Right ventricle myocardium inferior (tissue), 1 donor: Measurements from ENCODE around the gene CRTC3. TPM values are rescaled to one million over a fixed set of nuclear protein-coding genes. Genes with fewer than 3 reads are reported as not detected.
A peak's percentile ranks its signal among the peaks of the same experiment; 100 is the strongest.
"Not testable (repeated sequence)": the region's sequence is repeated elsewhere in the genome, so short reads cannot be mapped to it uniquely, and the experiment has no call there.

Experiments used
- ATAC-seq: fragments of 200-7000 bp; cut with Tn5 transposase; one replicate; pipeline ENCODE4 v1.9.1; 2020; ENCODE audit warnings: mild to moderate bottlenecking, moderate library complexity
- DNase-seq: peaks from one replicate; pipeline ENCODE4 v3.0.0; 2021; ENCODE audit errors: missing footprints
- intact Hi-C: fragments of 100-400 bp; cut with DNase I; formaldehyde crosslinking; loops from one replicate; pipeline ENCODE4 v1.11.0; 2022
- total RNA-seq: library from RNA; stranded (reverse); fragmentation: NEBNext Ultra II Directional; extraction: Animal tissue kit (Norgen Biotek cat#: 25700); gene quantifications from one replicate; pipeline ENCODE4 v1.2.1, GENCODE V29; 2021
- donor health status: DM: no; HTN: yes; CAD: no; lungs with severe emphysema.

Gene CRTC3
- total RNA-seq, 1 donor from 2014 or later = 25.8 TPM

DNA sequence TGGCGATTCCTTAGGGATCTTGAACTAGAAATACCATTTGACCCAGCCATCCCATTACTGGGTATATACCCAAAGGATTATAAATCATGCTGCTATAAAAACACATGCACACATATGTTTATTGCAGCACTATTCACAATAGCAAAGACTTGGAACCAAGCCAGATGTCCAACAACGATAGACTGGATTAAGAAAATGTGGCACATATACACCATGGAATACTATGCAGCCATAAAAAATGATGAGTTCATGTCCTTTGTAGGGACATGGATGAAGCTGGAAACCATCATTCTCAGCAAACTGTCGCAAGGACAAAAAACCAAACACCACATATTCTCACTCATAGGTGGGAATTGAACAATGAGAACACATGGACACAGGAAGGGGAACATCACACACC, 107.3 kb downstream of the CRTC3 start:
- DNase-seq, ATAC-seq, intact Hi-C loops: not testable (repeated sequence)

DNA sequence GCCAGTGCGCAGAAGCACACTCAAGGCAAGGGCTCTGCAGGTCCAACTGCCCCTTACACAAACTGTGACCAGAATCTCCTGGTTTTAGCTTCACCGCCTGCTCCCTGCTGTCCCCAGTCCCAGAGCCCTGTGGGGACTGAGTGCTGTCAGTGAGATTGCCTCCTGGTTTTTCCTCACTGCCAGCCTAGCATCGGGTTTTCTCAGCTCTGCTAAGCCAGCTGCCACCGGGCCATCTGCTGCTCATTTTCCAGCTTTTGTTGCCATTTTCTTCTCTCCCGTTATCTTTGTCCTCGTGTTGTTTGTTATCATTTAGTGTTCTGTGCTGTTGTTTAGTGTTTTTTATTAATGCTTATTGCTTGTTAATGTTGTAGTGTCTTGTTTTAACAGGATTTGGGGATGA, 108.0 kb downstream of the CRTC3 start:
- intact Hi-C loops = no loop called here
- DNase-seq = no peak
- no peak for ATAC-seq

DNA sequence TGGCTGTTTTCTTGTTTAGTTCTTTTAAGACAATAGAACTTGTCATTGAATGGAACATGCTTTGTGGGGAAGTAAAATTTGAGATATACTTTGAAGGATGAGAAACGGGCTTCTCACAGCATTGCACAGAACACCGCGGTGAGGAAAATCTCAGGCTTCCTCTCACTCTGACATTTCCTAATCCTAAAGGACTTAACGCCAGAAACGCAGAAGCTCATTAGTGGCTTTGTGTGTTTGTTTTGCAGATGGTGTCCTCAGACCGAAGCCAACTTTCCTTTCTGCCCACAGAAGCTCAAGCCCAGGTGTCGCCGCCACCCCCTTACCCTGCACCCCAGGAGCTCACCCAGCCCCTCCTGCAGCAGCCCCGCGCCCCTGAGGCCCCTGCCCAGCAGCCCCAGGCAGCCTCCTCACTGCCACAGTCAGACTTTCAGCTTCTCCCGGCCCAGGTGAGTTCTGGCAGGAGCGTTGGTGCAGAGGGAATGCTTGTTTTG, 108.5 kb downstream of the CRTC3 start:
- DNase-seq = no peak
- intact Hi-C loops = no loop called here
- ATAC-seq = no peak

DNA sequence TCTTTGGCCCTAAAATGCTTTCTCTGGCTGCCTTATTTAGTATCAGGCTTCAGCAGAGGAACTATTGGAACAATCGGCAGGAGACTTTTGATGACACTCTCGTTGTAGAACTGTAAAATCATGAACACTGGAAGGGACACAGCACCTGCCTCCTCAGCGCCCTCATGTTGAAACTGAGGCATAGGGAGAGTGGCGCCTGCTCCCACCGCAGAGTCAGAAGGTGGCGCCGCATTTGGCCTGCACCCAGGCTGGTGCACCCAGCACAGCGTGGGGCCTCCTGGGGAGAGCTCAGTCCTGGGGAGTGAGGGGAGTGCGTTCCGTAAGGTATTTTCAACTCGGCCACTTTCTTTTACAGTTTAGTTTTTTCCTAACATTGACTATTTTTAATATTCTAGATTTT, 109.2 kb downstream of the CRTC3 start:
- intact Hi-C loops = no loop called here
- no peak for ATAC-seq
- DNase-seq = no peak

DNA sequence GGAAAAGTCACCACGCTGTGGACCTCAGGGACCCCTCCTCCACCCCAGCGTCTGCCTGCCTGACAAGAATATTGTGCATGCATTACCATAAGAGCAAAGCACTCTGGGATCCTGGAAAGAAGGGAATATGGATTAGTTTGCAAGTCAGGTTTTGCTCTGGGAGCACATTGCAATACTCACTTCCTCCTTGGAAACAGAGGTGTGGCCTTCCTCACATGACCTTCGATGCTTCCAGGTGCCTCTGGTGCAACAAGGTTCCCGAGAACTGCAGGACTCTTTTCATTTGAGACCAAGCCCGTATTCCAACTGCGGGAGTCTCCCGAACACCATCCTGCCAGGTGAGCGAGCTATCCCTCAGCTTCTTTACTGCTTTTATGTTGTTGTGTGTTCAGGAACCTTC, 111.1 kb downstream of the CRTC3 start:
- DNase-seq = no peak
- intact Hi-C loops = no loop called here
- ATAC-seq = no peak

DNA sequence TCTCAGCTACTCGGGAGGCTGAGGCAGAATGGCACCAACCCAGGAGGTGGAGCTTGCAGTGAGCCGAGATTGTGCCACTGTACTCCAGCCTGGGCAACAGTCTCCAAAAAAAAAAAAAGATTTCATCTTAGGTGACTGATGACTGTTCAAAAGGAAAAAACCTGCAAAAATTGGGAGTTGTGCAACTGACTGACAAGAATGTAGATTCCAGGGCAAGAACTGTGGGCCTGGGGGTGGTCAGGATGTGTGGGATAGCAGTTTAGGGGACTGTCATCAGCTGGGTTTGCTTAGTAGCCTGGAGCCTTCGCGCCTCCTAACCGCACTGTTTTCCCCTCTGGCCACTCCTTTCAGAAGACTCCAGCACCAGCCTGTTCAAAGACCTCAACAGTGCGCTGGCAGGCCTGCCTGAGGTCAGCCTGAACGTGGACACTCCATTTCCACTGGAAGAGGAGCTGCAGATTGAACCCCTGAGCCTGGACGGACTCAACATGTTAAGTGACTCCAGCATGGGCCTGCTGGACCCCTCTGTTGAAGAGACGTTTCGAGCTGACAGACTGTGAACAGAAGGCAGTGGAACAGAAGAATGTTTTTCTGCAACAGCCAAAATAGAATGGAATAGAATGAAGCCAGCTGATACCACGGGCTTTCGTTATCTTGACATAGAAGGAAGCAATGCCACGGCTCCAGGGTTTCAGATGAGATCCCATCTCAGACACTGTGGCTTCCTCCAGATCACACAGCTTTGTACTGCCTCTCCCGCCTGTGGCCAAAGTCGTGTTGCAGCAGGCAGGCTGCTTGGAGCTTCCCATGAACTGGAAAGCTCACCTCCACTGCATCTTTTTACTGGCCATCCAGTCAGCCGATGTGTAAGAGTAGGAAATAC, 112.1 kb downstream of the CRTC3 start:
- DNase-seq = no peak
- intact Hi-C loops = no loop called here
- ATAC-seq = no peak

DNA sequence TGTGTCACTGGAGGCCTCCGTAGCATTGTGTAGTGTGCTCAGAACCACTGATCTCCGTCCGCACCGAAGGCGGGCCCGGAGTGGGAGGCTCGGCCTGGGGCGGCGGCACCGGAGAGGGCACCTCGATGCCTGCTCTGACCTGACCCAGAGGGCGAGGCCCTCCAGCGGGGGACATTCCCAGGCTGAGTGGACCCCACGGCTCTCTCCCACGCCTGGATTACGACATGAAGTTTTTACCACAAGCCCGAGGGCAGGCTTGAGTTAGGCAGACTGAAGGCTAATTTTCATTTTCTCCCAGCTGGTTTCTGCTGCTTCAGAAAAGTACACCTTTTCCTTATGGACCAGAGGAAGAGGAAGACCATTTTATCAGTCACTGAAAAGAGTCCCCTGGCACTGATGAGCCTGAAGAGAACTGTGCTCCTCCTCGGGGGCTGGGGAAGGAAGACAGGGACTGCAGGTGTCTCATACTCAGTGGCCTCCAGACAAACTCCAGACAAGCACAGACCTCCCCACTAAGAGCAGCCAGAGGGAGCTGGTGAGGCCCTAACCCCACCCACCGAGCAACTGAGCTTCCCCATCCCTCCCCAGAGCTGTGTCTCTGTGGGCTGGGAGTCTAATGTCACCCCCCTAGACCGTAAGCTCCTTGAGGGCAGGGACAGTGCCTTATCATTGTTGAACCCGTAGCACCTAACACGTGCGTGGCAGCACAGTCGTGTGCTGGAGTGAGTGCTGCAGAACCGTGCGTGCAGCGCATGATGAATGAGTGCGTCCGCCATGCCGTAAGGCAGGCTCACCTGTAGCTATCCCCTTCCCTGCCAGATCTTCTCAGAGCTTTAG, 113.0 kb downstream of the CRTC3 start:
- intact Hi-C loops = no loop called here
- DNase-seq = no peak
- ATAC-seq = no peak

DNA sequence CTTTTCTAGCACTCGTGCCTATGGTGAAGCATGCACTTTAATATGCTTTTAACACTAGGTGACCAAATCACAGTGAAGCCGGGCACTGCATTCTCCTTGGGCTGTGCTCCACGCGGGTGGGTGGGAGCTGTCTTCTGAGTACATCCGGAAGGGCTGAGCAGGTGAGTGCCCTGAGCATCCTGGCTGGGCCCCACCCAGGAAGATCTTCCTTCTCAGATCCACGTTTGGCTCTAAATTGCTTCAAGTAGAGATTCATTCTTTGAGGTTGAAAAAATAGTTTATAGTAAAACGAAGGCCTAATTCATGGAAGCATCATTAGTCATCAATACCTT, 113.5 kb downstream of the CRTC3 start:
- no peak for DNase-seq
- ATAC-seq = no peak
- intact Hi-C loops = no loop called here

DNA sequence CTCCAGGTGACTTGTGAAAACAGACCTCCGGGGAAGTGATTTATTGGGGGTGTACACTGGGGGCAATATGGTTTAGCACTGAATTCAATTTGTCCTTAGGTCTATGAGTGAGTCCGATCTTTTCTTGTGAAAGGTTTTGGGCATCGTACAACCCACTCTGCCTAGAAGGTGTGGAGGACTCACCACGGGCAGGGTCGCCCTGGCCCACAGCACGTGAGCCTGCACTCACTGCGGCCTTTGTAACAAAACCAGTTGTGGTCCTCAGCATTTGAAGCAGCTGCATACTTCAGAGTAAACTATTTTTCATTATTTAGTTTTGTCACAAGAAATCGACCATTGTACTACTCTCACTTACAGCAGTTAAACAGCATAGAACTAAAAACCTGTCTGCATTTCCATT, 114.8 kb downstream of the CRTC3 start:
- no peak for ATAC-seq
- intact Hi-C loops = no loop called here
- no peak for DNase-seq

DNA sequence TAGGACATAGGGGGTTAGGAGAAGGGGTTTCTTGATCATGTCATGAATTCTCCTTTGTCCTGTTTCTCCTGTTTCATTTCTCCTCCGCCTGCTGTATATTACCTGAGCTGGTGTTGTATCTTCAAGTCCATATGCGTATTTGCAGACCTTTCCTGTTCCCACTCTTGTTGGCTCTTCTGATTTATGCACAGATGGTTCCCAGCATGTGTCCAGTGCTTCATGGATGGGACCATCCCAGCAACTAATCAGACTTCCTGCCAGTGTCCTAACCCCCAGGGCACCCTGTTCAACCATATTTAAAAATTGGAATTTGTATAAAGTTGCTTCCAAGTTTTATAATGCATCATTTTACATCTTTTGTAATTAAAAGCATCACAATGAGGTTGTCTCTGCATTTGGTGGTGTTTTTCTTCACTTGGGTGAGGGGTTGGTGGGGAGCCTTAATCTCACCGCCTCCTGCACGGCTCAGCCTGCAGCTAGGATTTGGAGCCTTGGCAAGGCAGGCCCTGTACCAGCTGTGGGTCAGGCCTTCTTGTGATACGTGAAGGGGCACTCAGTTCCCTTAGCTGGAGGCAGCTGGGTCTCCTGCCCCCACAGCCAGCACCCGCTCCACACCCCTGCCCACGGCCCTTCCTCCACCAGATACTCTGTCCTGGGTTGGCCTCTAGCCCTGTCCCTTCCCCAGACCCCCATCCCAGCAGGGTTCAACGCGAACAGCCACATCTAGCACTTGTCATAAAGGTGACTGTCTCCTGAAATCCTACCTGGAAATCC, 115.4 kb downstream of the CRTC3 start:
- intact Hi-C loops = no loop called here
- DNase-seq (no peak), ATAC-seq (no peak)

DNA sequence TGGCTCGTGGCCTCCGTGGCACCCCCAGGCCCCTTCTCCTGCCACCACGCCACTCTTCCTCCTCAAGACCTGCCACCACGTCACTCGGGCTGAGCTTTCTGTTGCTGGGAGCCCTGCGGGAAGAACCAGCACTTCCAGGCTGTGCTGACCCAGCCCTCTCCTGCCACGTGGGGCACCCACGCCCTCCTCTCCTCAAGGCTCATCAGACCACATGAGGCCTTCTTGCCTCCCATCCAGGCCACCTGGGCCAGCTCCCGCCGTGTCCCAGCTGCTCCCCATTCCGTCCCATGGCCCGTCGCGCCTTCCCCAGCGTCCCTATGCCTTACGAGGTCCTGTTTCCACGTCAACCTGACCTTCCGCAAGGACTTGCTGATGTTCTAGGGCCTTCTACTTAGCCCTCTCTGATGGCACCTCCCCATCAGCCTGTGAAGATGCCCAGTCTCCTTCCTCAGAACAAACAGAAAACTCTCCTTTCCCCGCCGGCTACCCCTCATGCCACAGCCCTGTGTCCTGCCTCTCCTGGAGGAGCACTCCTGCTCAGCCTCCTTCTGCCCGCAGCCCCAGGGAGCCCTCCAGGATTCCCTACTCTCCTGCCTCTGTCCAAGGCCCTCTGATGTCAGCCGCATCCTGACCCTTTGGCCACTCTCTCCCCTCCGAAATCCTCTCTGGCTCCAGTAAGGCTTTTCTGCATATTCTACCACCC, 116.3 kb downstream of the CRTC3 start:
- DNase-seq (peak; percentile 32), ATAC-seq (no peak)
- intact Hi-C loops = no loop called here

DNA sequence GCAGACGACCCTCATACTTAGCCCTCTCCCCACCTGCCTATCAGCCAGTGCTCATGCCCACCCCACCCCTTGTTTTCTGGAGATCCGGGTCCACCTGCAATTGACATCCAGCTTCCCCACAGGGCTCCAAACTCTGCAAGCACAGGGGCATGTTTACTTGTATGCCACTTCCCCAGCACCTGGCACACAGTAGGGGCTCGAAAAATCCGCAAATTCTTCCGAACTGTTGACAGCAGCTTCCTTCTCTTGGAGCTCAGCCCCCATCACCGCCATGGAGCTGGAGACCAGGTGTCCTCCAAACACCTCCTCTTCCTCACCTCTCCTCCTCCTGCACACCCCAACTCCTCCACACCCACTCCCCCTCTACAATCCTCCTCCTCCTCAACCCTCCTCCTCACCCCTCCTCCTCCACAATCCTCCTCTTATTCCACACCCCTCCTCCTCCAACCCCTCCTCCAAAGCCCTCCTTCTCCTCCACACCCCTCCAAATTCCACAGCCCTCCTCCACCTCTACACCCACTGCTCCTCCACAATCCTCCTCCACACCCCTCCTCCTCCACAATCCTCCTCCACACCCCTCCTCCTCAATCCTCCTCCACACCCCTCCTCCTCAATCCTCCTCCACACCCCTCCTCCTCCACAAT, 117.1 kb downstream of the CRTC3 start:
- no peak for ATAC-seq
- intact Hi-C loops = no loop called here

DNA sequence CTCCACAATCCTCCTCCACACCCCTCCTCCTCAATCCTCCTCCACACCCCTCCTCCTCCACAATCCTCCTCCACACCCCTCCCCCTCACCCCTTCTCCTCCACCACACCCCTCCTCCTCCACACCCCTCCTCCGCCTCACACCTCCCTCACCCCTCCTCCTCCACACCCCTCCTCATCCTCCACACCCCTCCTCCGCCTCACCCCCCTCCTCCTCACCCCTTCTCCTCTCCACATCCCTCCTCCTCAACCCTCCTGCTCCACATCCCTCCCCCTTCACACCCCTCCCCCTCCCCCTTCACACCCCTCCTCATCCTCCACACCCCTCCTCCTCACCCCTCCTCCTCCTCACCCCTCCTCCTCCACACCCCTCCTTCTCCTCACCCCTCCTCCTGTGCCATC, 117.6 kb downstream of the CRTC3 start:
- ATAC-seq = no peak
- intact Hi-C loops = no loop called here
- DNase-seq = no peak

More for the DNA sequence above, 117.1 kb downstream of the CRTC3 start:
- DNase-seq = peak; percentile 9

DNA sequence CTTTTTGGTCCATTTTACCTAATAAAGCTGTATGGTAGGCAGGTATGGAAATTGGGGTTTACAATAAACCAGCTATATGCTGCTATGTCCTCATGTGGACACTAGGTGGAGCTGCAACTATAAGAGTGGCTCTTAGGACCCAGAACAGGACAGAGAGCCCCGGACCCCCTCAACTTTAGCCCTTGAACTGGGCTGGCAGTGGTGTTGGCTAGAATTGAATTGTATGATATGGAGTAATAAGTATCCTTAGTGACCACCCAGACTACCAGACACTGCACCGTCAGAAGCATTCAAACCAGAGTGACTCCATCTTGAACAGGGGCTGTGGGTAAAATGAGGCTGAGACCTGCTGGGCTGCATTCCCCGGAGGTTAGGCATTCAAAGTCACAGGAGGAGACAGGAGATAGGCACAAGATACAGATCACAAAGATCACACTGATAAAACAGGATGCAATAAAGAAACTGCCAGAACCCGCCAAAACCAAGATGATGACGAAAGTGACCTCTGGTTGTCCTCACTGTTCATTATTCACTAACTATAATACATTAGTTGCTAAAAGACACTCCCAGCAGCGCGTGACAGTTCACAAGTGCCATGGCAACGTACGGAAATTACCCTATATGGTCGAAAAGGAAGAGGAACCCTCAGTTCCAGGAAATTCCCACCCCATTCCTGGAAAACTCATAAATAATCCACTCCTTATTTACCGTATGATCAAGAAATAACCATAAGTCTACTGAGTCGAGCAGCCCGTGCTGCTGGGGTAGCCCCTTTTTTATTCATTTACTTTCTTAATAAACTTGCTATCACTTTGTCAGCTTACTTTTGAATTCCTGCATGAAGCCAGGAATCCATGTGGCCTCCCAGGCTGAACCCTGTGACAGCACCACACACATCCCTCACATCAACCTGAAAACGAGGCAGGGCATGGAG, 118.7 kb downstream of the CRTC3 start:
- ATAC-seq (peak; percentile 81), DNase-seq (peak; percentile 85)
- intact Hi-C loops = loop anchor here (1.0 to 2.0 kb wide), 3 partner anchors 46 to 286 kb away; partner anchors contain the start of gene UNC45A

DNA sequence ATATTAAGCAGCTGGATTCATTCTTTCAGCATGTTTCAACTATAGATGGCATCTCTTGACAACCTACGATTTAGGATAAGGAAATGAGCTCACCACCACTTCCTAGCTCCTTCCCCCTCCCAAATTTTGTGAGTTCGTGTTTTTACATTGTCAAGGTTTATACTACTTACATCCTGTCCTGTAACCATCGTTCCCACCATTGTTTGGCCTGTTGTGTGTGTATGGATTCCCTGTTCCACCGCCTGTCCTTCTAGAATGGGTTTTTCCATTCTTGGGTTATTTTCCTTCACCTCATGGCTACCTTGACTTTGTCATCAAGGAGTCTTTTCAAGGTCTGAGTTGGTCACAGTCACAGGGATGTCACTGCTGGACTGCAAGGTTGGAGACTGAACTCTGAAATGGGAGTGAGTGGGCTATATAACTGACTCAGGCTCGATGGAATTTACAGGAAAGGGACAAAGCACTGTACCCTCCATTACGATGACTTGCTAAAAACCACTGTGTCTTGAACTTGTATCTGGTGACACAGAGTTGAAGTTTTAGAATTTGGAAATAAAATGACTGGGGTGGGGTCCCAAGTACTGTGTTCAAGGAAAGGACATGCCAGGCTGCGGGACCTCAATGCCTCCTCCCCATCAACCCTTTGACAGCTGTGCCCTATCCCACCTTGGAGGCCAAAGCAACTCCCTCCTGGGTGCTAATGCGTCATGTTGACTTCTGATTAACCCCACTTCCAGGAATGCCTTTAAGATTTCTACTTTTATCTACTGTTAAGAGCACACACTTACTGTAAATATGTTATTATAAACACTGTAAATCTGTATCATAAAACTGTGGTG, 120.6 kb downstream of the CRTC3 start:
- intact Hi-C loops = no loop called here
- ATAC-seq = no peak
- no peak for DNase-seq

DNA sequence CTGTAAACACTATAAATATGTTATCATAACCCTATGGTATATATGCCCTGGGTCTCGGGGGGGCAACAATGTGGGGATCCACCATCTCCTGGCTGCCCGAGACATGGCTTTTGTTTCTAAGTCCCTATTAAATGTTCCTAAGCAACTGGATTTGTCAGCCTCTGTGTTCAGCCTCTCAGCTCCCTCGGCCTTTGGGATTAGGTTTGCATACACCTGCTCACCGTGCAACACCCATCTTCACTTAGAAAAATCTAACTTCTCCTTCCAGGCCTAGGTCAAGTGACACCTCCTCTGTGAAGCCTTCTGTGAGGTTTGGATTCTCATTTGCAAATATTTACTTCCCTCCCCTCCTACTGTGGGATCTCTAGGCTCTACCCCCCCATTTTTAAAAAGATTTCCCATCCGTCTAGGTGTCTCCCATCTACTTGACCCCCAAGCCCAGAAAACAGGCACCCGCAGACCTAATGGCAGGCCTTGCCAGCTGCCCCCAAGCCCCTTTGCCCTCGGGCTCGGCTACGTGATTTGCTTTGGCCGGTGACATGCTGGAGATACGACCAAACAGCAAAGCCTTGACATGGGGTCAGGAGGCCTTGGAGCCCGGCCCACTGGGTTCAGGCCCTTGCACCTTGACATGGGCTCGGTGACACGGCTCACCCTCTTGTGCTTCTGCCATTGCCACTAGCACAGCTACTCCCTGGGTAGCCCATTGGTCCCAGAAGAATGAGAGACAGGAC, 121.4 kb downstream of the CRTC3 start:
- ATAC-seq = no peak

More for the DNA sequence above, 121.4 kb downstream of the CRTC3 start:
- intact Hi-C loops = no loop called here
- DNase-seq = no peak
